ENCODE data around the gene ZNF333. TPM values are rescaled to one million over a fixed set of nuclear protein-coding genes. Genes with fewer than 3 reads are reported as not detected.

The ZNF333 gene
- total RNA-seq, 1 experiment from 2014 or later = 6.0 TPM

- Histone ChIP-seq H3K23me2 (ENCODE audit: insufficient read length, low read depth, low read length, poor library complexity, severe bottlenecking) (no peaks in the 10 kb centered on the region), H2BK120ac (ENCODE audit: low read depth, low read length, poor library complexity, severe bottlenecking) (no peak overlapping the region), H3K18ac (ENCODE audit: insufficient read length, low read depth, low read length) (no peak overlapping the region), H3K27ac (ENCODE audit: insufficient read length, low read depth, low read length) (no peak overlapping the region), H3K79me2 (ENCODE audit: insufficient read depth, low read length) (no peaks in the 10 kb centered on the region), H2BK15ac (ENCODE audit: low read depth, low read length) (no peak overlapping the region), H3K79me1 (ENCODE audit: insufficient read depth, low read depth, low read length, poor library complexity, severe bottlenecking) (no peaks in the 10 kb centered on the region), H2AFZ (ENCODE audit: low read length) (no peak overlapping the region), H3K4me1 (ENCODE audit: insufficient read depth, low read length) (no peaks in the 10 kb centered on the region), H3K56ac (ENCODE audit: insufficient read length, low read depth, low read length) (no peak overlapping the region), H2BK12ac (ENCODE audit: insufficient read length, low read depth, low read length) (no peak overlapping the region), H4K20me1 (ENCODE audit: control insufficient read depth, insufficient read depth, insufficient read length) (no peaks in the 10 kb centered on the region), H3K4me2 (ENCODE audit: insufficient read depth, insufficient read length, low read length) (no peak overlapping the region), H4K8ac (replicated peaks; ENCODE audit: insufficient read length, low read depth, low read length) (no peak overlapping the region), H3K14ac (ENCODE audit: insufficient read depth, low read length) (no peak overlapping the region), H4K91ac (ENCODE audit: insufficient read length, low read depth, low read length) (no peak overlapping the region), H3K27me3 (ENCODE audit: insufficient read depth, low read length) (no peaks in the 10 kb centered on the region), H4K5ac (ENCODE audit: insufficient read length, low read depth, low read length) (no peak overlapping the region), H3K9ac (ENCODE audit: extremely low read depth, insufficient read length, low read length) (no peak overlapping the region), H2AK5ac (ENCODE audit: insufficient read length, low read length) (no peak overlapping the region), H3T11ph (ENCODE audit: low read length) (no peak overlapping the region), H2BK5ac (ENCODE audit: insufficient read length, low read length) (no peak overlapping the region), H2BK20ac (ENCODE audit: low read depth, low read length, poor library complexity, severe bottlenecking) (no peak overlapping the region), H3K4ac (ENCODE audit: low read depth, low read length) (no peak overlapping the region), H3K23ac (ENCODE audit: insufficient read length, low read depth, low read length) (no peak overlapping the region), H3K9me3 (ENCODE audit: control insufficient read depth, low read depth, low read length) (peaks cover 52% of the 10 kb centered on the region)
- no peak for TF ChIP-seq CTCF (conservative IDR thresholded peaks at IDR 0.05)
- DNase-seq = no peak
- H3K9me3 Mint-ChIP-seq = peaks cover 90 to 96% of the 10 kb centered on the region in 2 experiments
- H3K27me3 Mint-ChIP-seq (ENCODE audit: low read depth) = no peaks in the 10 kb centered on the region; the same call in 1 of the 2 replicates
- H3K4me3 Mint-ChIP-seq = no peak overlapping the region
- no peaks in the 10 kb centered on the region for H3K4me1 Mint-ChIP-seq
- WGBS (ENCODE audit: extremely low coverage, insufficient read length, low lambda C conversion rate) = no CpG with 5 or more reads among the region's 3 CpGs
- no peak overlapping the region for H3K27ac Mint-ChIP-seq
- H3K36me3 Mint-ChIP-seq (ENCODE audit: insufficient read depth in 1 of 3, low read depth in 3 of 3) = peaks cover 64 to 87% (median 69%) of the 10 kb centered on the region in 3 experiments
Observed at GRCh38 chr19:14719162-14719561, 29.3 kb downstream of the ZNF333 start.
